HG03354 (cell line): ENCODE measurements around the gene PTPRG.
"Not testable (repeated sequence)": the region's sequence is repeated elsewhere in the genome, so short reads cannot be mapped to it uniquely, and the experiment has no call there.

ENCODE experiments used
- ATAC-seq: cut with Tn5 transposase; IDR thresholded peaks from one replicate; pipeline ENCODE4 v1.9.1; 2021; ENCODE audit warnings: mild to moderate bottlenecking; ENCODE audit not compliant: unreplicated experiment, poor library complexity, severe bottlenecking

Gene PTPRG

DNA sequence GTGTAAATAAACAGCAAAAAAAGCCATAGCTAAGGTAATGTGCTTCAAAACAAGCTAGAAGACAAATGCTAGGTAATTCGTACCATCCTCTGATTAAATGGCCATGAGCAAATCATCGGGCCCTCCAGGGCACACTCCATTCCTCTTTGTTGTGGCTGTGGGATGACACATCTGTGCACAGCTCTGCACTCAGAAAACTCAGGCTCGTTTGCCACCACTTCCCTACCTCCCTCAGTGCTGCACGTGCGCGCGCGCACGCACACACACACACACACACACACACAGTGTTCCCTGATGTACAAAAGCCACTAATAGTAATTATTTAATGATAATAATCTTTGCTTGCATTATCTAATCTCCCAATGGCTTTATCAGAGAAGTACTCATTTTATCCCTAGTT, 475.4 kb downstream of the PTPRG start:
- ATAC-seq = no peak

DNA sequence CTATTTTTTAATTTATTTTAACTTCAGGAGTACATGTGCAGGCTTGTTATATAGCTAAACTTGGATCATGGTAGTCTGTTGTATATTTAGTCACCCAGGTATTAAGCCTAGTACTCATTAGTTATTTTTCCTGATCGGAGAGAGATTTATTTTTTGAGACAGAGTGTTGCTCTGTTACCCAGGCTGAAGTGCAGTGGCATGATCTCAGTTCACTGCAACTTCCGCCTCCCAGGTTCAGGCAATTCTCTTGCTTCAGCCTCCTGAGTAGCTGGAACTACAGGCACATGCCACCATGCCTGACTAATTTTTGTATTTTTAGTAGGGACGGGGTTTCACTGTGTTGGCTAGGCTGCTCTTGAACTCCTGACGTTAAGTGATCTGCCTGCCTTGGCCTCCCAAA, 477.4 kb downstream of the PTPRG start:
- ATAC-seq = not testable (repeated sequence)

DNA sequence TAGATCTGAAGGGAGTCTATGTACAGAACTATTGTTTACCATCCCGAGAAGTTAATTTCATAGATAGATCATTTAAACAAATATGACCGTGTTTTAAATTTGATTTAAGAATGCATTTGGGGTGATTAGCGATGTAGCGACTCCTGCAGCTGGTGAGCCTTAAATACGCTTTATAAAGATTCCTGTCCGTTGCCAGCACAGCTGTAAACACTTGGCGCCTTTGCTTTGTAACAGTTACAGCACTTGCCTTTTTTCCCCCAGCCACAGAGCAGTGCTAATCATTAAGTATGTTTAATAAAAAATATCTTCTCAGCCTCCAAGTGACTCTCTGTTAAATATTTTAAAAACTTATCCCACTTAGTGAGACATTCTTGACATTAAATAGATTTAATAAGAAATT, 478.2 kb downstream of the PTPRG start:
- no peak for ATAC-seq

DNA sequence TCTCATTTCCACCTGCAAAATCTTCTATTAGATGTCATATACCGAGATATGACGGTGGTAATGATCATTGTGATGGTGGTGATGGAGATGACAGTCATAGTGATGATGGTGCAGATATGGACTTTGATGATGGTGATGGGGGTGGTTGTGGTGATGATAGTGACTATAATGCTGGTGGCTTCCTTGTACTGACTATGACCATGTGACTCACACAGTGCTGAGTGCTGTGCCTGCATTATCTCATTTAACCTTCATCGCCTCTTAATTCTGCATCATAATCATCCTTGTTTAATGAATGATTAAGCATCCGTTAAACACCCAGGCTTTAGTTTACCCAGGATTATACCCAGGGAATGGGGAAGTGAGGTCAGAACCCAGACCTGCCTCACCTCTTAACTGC, 480.3 kb downstream of the PTPRG start:
- no peak for ATAC-seq

DNA sequence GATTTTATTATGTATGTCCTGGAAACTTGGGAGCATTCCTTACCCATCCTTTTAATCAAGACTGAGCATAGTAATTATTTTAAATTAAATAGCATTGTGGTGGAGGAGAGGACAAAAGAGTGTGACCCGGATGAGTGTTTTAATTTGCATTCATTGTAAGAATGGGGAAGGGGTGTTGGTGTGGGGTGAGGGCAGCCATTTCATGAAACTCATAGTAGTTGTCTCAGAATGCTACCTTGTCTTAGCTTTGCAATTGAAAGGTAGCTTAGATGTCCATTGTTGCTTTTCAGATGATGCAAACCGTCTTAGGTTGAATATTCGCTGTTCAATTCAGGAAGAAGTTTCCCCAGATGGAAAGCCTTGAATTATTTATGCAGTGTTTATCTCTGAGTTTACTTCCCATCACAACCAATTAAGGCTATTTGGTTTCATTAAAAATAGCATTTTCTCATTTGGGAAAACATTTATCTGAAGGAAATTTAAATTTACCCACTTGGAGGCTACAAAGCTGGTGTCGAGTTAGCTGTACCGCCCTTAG, 483.6 kb downstream of the PTPRG start:
- ATAC-seq = no peak

DNA sequence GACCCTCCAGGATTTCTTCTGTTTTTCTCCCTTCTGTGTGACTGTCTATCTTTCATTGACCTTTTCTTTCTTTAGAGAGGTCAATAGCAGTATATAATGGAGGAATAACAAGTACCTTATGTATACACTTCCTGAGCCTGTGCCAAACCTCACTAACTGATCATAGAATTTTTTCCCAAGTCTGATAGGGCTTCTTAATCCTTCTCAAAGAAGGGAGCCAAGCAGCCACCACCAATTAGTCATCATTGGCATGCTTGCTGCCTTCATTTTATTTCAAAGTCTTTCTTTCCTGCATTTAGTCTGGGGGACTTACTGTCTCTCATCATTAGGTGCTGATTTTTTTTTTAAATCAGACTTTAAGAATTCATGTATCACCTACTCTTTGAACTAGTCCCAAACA, 485.0 kb downstream of the PTPRG start:
- no peak for ATAC-seq

DNA sequence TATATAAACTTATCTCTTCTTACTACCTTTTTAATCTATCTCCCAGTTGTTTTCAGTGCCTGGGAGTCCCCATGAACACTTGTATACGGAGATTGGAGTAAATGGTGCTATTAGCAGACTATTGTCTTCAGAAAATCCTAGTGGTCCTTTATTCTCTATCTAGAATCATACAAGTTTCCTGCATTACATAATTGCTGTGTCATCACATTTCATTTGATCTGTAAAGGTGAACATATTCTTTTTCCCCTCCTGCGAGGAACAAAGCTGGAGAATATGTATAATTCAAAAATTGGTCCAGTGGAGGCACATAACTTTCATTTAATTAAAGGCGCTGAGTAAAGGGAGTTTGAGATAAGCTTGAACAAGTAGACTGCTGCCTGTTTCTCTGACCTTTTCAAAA, 487.2 kb downstream of the PTPRG start:
- ATAC-seq = no peak

DNA sequence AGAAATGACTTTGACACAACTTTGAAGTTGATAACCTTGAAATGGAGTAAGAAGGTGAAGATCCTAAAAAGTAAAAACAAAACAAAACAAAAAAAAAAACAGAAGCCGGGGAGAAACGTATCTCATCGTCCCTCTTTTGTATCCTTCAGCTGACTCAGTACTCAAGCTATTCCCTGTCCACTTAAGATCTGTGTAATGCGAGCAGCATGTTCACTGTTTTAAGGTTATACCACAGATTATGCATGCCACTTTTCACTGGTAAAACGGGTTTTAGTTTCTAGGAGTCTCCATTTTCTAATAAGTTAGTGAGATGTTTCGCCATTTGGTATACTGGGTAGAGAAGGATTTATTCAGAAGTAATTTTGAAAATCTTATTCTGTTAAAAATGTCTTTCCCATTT, 487.7 kb downstream of the PTPRG start:
- ATAC-seq = no peak

DNA sequence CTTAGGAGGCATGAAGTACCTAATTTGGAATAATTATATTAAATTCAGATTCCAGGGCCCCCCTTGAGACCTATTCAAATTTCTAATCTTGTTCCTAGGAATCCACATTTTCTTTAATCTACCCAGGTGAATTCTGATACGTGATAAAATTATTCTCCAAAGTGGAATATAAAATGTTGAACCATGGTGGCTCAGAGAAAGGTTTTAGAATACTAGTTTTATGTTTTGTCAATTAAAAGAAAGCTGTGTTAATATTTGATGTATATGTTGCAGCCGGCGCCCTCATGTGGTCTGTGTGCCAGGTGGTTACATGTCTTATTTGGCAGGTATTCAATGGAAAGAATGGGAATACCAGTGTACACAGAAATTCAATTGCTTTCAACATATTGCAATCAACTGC, 490.1 kb downstream of the PTPRG start:
- ATAC-seq = no peak

DNA sequence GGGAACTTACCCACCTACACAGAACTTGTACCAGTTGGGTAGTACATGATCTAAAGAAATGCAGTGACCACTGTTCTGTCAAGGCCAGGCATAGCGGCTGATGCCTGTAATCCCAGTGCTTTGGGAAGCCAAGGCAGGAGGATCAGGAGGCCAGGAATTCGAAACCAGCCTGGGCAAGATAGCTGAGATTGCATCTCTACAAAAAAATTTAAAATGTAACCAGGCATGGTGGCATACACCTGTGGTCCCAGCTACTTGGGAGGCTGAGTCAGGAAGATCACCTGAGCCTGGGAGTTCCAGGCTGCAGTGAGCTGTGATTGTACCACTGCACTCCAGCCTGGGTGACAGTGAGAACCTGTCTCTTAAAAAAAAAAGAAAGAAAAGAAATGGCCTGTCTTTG, 491.0 kb downstream of the PTPRG start:
- ATAC-seq = no peak

DNA sequence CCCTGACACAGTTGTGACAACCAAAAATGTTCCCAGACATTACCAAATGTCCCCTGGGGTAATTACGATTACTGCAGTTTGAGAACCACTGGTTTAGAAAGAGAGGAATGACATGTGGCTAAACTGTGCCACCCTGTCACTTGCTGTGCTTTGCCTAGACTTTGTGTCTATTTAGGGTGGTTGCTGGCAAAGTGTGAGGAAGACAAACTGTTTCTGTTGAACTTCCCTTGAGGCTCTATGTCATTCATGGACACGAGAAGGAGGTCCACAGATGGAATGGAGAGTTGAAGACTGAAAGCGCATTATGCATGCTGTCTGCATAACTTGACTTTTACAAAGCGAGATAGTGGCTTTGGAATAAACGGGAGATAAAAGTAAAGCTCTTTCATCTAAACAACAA, 495.3 kb downstream of the PTPRG start:
- ATAC-seq = no peak

DNA sequence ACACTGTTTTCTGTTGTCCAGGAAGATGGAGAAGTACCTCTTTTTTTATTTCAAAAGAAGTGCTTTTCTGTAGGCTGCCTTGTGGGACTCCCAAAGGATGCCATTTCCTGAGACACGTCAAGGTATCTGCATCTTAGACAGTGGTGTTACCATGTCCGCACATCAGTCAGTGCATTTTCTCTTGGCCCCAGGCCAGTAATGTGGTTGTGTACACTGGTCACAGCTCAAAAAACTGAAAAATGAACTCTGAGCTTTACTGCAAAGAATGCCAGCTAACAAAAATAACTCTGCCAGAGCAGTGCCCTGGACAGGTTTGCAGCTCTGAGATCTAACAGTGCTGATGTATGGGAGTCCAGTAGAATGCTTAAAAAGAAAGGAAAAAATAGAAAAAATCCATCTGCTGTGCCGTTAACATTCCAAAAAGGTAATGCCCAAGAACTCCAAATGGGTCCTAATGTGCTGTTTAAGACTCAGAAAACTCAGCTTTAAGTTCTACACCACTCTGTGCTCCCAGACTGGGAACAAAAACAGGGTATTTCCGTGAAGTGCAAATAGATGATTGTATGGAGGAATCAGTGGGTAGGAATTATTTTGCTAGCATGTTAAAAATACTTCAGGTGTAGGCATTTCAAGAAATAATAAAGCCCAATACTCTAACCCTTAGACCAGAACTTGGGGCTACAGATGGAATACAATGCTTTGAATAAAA, 496.1 kb downstream of the PTPRG start:
- ATAC-seq = no peak

DNA sequence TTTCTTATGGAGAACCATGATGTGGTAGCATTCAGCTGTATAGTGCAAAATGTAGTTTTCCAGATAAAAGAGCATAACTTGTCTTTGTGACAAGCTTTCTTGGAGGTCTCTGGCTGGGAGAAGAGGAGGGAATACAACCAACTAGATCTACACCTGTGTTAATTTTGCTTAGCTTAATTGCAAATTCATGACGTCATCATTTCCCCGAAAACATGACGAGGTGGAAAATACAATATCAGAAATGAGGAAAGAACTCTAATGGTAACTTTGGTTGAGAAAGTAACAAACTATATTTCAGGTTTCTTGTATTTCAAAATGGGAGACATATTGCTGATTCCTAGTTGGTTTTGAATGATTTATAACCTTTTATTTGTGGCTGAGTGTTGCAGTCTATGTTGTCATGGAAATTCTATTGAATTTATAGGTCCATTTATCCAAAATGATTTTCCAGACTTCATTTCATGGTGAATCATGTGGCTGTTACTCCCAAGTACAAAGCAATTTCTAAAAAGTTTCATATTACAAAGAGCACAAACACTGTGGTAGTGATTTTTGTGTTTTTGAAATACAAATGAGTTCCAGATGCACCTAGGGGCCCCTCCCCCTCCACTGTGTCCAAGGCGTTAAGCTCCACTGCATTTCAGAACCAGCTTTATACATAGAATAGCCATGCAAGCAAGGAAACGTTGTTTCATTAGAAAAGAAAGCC, 504.8 kb downstream of the PTPRG start:
- no peak for ATAC-seq

DNA sequence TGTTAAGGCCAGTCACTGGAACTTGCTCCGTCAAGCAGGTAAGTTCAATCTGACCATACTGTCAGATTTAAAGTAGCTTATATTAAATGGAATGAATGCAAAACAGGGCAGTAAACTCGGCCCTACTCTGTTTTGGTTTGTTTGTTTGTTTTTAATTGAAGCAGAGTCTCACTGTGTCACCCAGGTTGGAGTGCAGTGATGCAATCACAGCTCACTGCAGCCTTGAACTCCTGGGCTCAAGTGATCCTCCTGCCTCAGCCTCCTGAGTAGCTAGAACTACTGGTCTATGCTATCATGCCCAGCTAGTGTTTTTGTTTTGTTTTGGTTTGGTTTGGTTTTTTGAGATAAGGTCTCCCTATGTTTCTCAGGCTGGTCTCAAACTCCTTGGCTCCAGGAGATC, 507.0 kb downstream of the PTPRG start:
- ATAC-seq = no peak

DNA sequence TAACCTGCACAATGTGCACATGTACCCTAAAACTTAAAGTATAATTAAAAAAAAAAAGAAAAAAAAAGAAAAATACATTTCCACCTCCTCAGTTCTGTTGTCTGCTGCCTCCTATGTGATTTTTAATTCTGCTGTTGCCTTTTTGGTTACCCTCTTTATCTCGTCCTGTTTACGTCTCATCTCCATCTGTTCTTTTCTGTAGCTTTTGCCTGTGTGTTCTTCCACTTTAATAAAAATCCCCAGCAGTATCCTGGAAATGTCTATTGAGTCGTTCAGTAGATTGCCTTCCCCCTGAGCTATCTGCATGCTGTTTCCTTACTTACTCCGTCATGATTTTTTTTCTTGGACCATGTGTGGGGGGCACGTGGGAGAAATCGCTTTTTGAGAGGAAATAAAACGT, 509.5 kb downstream of the PTPRG start:
- ATAC-seq = no peak

DNA sequence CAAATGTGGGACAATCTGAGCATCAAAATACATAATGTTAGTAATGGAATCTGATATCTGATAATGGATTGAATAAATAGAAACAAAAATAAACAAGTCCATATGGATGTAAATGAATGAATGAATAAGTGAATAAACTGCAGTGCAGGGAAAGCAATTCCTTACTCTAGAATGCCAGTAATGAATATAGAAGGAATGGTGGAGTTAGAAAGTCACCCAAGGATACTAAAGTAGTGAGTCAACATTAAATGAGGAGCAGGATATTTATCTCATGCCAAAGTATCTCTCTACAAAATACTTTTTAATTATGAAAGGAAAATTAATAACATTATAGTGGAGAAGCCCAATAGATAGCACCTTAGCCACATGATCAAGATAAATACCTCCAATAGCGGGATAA, 511.7 kb downstream of the PTPRG start:
- ATAC-seq = no peak

DNA sequence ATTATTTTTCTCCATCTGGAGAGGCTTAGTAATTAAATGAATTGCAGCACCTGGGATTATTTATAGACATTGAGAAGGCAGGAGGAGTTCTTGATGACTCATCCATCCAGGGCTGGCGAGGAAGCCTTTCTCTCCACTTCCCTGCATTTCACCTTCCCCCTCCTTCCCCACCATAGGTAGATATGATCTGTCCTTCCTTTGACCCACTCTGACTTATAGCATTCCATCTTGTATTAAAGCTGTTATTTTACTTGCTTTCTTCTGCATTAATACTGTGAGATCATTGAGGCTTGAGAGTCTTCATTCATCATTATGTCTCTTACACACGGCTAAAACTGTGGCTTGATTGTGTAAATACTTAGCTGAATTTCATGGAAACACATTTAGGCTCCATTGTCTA, 523.2 kb downstream of the PTPRG start:
- no peak for ATAC-seq

DNA sequence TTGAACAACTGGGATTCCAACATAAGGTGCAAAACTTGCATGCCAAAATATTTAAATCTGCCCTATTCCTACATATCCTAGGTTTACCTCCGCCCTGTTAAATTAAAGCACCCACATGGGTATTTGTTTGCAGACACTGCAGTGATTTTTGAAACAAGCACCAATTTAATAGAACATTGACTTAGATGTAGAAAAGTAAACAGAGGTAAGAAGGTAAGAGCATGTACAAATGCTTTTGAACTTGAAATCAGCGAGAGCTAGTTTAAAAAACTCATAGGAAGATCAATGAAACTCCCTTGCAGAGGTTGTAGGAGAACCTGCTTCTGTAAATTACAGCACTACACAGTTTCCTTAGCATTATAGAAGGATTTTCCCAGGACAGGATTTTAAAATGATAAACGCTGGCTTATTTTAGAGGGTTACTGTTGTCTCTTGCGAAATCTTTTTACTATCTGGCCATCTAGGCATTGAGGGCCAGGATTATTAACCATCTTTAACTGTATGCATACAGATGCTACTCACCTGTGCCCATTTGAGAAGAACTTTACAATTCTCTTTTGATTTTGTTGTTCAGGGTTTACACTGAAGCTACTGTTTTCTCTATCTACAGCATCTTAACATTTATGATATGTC, 527.2 kb downstream of the PTPRG start:
- no peak for ATAC-seq

DNA sequence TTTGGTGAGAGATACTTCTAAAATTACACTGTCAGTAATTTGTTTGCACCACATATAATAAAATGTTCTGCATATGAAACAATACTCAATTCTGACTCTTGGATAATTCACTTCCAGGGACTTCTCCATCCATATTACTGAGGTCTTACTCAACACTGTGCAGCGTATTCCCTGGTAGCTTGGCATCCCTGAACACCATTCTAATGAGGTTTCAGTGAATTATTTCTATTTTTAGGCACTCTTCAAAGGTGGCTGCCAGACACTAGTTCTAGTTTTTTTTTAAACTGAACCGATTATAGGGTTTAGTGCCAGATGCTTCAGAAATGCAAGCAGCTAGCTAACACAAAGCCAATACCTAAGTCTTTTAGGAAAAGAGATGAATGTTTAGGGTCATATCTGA, 528.7 kb downstream of the PTPRG start:
- ATAC-seq = no peak

DNA sequence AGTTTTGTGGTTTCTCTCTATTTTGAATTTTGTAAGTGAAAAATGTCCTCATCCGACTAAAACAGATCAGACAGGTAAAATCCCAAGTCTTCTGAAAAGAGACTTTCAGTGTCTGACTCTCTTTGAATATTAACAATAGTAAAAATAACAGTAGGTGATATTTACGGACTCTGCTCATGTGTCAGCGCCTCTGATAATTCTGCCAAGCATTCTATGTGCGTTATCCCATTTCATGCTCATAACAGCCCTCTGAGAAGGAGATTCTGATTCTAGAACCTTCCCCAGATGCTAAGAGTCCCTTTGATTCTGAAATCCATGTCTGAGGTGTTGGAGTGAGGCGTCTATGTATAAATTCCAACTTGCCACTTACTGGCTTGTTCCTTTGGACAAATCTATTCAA, 529.1 kb downstream of the PTPRG start:
- ATAC-seq = no peak

DNA sequence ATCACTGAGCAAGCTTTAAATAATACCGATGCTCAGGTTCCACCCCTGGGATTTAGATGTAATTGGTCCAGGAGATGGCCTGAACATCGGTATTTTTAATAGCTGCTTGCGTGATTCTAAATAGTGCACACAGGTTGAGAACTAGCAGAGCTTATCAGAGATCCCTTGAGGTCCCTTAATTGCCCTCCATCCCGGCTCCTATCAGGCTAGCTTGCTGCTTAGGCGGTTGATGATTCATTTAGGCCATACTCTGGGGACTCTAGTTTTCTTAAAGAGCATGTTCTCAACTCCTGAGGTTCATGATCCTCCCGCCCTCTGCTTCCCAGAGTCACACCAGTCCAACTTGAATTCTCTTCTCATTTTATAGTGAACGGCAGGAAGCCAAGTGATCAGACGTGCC, 531.7 kb downstream of the PTPRG start:
- no peak for ATAC-seq
